Astrocyte (in vitro differentiated cells and primary cell): Measurements from ENCODE around the gene SLC25A47. TPM values are rescaled to one million over a fixed set of nuclear protein-coding genes. Genes with fewer than 3 reads are reported as not detected.
A peak's percentile ranks its signal among the peaks of the same experiment; 100 is the strongest.

ENCODE experiments used
- DNase-seq: peaks from one replicate; pipeline ENCODE4 v3.0.0-alpha.2; 2010; ENCODE audit warnings: low read depth
- FAIRE-seq: peaks from 2 replicates; lab custom pipeline; 2011; peaks lifted over from hg19 to GRCh38; lab: Jason Lieb, UNC
- H2AFZ ChIP-seq: 2 replicates; pipeline ENCODE4 v1.6.0; 2012; ENCODE audit warnings: low read depth, low read length, inconsistent platforms
- H3K27ac ChIP-seq: 2 replicates; pipeline ENCODE4 v1.5.1; 2011; ENCODE audit warnings: low read depth, low read length, inconsistent platforms
- H3K27me3 ChIP-seq: 2 replicates; pipeline ENCODE4 v1.6.0; 2011; ENCODE audit warnings: low read length, inconsistent platforms; ENCODE audit not compliant: insufficient read depth
- H3K36me3 ChIP-seq: 2 replicates; pipeline ENCODE4 v1.5.1; 2011; ENCODE audit warnings: low read length, inconsistent platforms; ENCODE audit not compliant: insufficient read depth
- H3K4me1 ChIP-seq: 2 replicates; pipeline ENCODE4 v1.5.1; 2011; ENCODE audit warnings: low read length, inconsistent platforms; ENCODE audit not compliant: insufficient read depth
- H3K4me2 ChIP-seq: 2 replicates; pipeline ENCODE4 v1.6.0; 2012; ENCODE audit warnings: low read length, inconsistent platforms
- H3K4me3 ChIP-seq: 2 replicates; pipeline ENCODE4 v1.5.1; 2011; ENCODE audit warnings: low read depth, mild to moderate bottlenecking, low read length, inconsistent platforms; ENCODE audit not compliant: insufficient read depth
- H3K79me2 ChIP-seq: 2 replicates; pipeline ENCODE4 v1.6.0; 2012; ENCODE audit warnings: mild to moderate bottlenecking, low read length, inconsistent platforms; ENCODE audit not compliant: insufficient read depth
- H3K9ac ChIP-seq: 2 replicates; pipeline ENCODE4 v1.6.0; 2012; ENCODE audit warnings: mild to moderate bottlenecking, low read length, inconsistent platforms
- H3K9me3 ChIP-seq: 2 replicates; pipeline ENCODE4 v1.5.1; 2012; ENCODE audit warnings: low read depth, mild to moderate bottlenecking, low read length, inconsistent platforms; ENCODE audit not compliant: insufficient read depth
- H4K20me1 ChIP-seq: 2 replicates; pipeline ENCODE4 v1.6.0; 2012; ENCODE audit warnings: low read length, inconsistent platforms; ENCODE audit not compliant: insufficient read depth
- H3K27ac Mint-ChIP-seq: one replicate; pipeline ENCODE4 v1.8.0; 2021; ENCODE audit warnings: mild to moderate bottlenecking, mixed read lengths; ENCODE audit not compliant: unreplicated experiment
- H3K27me3 Mint-ChIP-seq: one replicate; pipeline ENCODE4 v1.8.0; 2021; ENCODE audit warnings: low read depth, mixed read lengths; ENCODE audit not compliant: unreplicated experiment
- H3K36me3 Mint-ChIP-seq: one replicate; pipeline ENCODE4 v1.8.0; 2021; ENCODE audit warnings: low read depth, mixed read lengths; ENCODE audit not compliant: unreplicated experiment
- H3K4me1 Mint-ChIP-seq: one replicate; pipeline ENCODE4 v1.8.0; 2021; ENCODE audit warnings: low read depth, mixed read lengths; ENCODE audit not compliant: unreplicated experiment
- H3K4me3 Mint-ChIP-seq: one replicate; pipeline ENCODE4 v1.8.0; 2021; ENCODE audit warnings: mild to moderate bottlenecking, moderate library complexity, mixed read lengths; ENCODE audit not compliant: unreplicated experiment
- H3K9me3 Mint-ChIP-seq: one replicate; pipeline ENCODE4 v1.8.0; 2021; ENCODE audit warnings: mild to moderate bottlenecking, mixed read lengths; ENCODE audit not compliant: unreplicated experiment
- CTCF ChIP-seq: IDR thresholded peaks from 2 replicates; pipeline ENCODE4 v1.5.1; 2011; ENCODE audit warnings: low read depth, mild to moderate bottlenecking, inconsistent platforms, low read length, moderate library complexity; ENCODE audit not compliant: insufficient read depth
- EZH2 ChIP-seq: IDR thresholded peaks from 2 replicates; pipeline ENCODE4 v1.6.1; 2012; ENCODE audit warnings: mild to moderate bottlenecking, low read length, inconsistent platforms; ENCODE audit not compliant: insufficient read depth
- total RNA-seq: library from RNA; stranded (reverse); gene quantifications from 2 replicates; pipeline ENCODE4 v1.2.1, GENCODE V29; 2021

The SLC25A47 gene
- total RNA-seq, 1 donor from 2014 or later: not detected

- peak overlapping the region; percentile 45 for H3K4me3 Mint-ChIP-seq
- H3K9me3 ChIP-seq: no peaks in the 10 kb centered on the region
- DNase-seq: no peak
- no peaks in the 10 kb centered on the region for H3K4me1 ChIP-seq
- TF ChIP-seq EZH2: no peak
- TF ChIP-seq CTCF: no peak
- H3K27ac Mint-ChIP-seq: no peak overlapping the region
- no peak overlapping the region for H3K27ac ChIP-seq
- H3K79me2 ChIP-seq: no peaks in the 10 kb centered on the region
- no peaks in the 10 kb centered on the region for H3K9me3 Mint-ChIP-seq
- H2AFZ ChIP-seq: no peak overlapping the region
- H3K4me1 Mint-ChIP-seq: no peaks in the 10 kb centered on the region
- H3K4me2 ChIP-seq: no peak overlapping the region
- peaks cover 41% of the 10 kb centered on the region for H3K27me3 Mint-ChIP-seq
- H3K36me3 Mint-ChIP-seq: no peaks in the 10 kb centered on the region
- H4K20me1 ChIP-seq: no peaks in the 10 kb centered on the region
- H3K36me3 ChIP-seq: no peaks in the 10 kb centered on the region
- H3K9ac ChIP-seq: no peak overlapping the region
- no peaks in the 10 kb centered on the region for H3K27me3 ChIP-seq
- H3K4me3 ChIP-seq: no peak overlapping the region
- no peak for FAIRE-seq
Measured at GRCh38 chr14:100322138-100322957, 791 bp upstream of the SLC25A47 start.

GRCh38 chr14:100323942-100324307, 786 bp downstream of the SLC25A47 start:
- Histone ChIP-seq H3K36me3 (no peaks in the 10 kb centered on the region), H3K4me1 (no peaks in the 10 kb centered on the region), H3K4me3 (no peak overlapping the region), H3K4me2 (no peak overlapping the region), H3K27me3 (no peaks in the 10 kb centered on the region), H2AFZ (no peak overlapping the region), H3K27ac (no peak overlapping the region), H3K79me2 (no peaks in the 10 kb centered on the region), H4K20me1 (no peaks in the 10 kb centered on the region), H3K9ac (no peak overlapping the region), H3K9me3 (no peaks in the 10 kb centered on the region)
- Mint-ChIP-seq H3K27me3 (peaks cover 41% of the 10 kb centered on the region), H3K4me1 (no peaks in the 10 kb centered on the region), H3K27ac (no peak overlapping the region), H3K9me3 (no peaks in the 10 kb centered on the region), H3K4me3 (no peak overlapping the region), H3K36me3 (no peaks in the 10 kb centered on the region)
- FAIRE-seq: no peak
- TF ChIP-seq CTCF (no peak), EZH2 (no peak)
- DNase-seq: no peak

GRCh38 chr14:100325231-100325632, 2.1 kb downstream of the SLC25A47 start:
- TF ChIP-seq EZH2 (no peak), CTCF (no peak)
- no peaks in the 10 kb centered on the region for H3K27me3 ChIP-seq
- no peak overlapping the region for H3K9ac ChIP-seq
- no peaks in the 10 kb centered on the region for H3K36me3 ChIP-seq
- H3K27ac ChIP-seq: no peak overlapping the region
- no peak overlapping the region for H3K4me3 ChIP-seq
- no peak overlapping the region for H3K4me2 ChIP-seq
- no peaks in the 10 kb centered on the region for H3K79me2 ChIP-seq
- H3K9me3 Mint-ChIP-seq: no peaks in the 10 kb centered on the region
- no peak for FAIRE-seq
- H2AFZ ChIP-seq: peak overlapping the region; percentile 41
- DNase-seq: no peak
- no peaks in the 10 kb centered on the region for H3K36me3 Mint-ChIP-seq
- H3K4me1 Mint-ChIP-seq: no peaks in the 10 kb centered on the region
- no peak overlapping the region for H3K4me3 Mint-ChIP-seq
- H3K9me3 ChIP-seq: no peaks in the 10 kb centered on the region
- no peaks in the 10 kb centered on the region for H4K20me1 ChIP-seq
- no peak overlapping the region for H3K27ac Mint-ChIP-seq
- H3K4me1 ChIP-seq: no peaks in the 10 kb centered on the region
- peaks cover 38% of the 10 kb centered on the region for H3K27me3 Mint-ChIP-seq
